ENCODE results near the gene HEBP2. TPM values are rescaled to one million over a fixed set of nuclear protein-coding genes. Genes with fewer than 3 reads are reported as not detected.
"Not testable (repeated sequence)": the region's sequence is repeated elsewhere in the genome, so short reads cannot be mapped to it uniquely, and the experiment has no call there.

Gene HEBP2, protein sequence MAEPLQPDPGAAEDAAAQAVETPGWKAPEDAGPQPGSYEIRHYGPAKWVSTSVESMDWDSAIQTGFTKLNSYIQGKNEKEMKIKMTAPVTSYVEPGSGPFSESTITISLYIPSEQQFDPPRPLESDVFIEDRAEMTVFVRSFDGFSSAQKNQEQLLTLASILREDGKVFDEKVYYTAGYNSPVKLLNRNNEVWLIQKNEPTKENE
- 51.8 and 52.5 TPM in 2 replicates for polyA plus RNA-seq (2014; cell fraction: cytosol; rRNA removed)
- 39.2 and 55.5 TPM in 2 replicates for polyA plus RNA-seq (2014; cell fraction: nucleus; rRNA removed)

DNA sequence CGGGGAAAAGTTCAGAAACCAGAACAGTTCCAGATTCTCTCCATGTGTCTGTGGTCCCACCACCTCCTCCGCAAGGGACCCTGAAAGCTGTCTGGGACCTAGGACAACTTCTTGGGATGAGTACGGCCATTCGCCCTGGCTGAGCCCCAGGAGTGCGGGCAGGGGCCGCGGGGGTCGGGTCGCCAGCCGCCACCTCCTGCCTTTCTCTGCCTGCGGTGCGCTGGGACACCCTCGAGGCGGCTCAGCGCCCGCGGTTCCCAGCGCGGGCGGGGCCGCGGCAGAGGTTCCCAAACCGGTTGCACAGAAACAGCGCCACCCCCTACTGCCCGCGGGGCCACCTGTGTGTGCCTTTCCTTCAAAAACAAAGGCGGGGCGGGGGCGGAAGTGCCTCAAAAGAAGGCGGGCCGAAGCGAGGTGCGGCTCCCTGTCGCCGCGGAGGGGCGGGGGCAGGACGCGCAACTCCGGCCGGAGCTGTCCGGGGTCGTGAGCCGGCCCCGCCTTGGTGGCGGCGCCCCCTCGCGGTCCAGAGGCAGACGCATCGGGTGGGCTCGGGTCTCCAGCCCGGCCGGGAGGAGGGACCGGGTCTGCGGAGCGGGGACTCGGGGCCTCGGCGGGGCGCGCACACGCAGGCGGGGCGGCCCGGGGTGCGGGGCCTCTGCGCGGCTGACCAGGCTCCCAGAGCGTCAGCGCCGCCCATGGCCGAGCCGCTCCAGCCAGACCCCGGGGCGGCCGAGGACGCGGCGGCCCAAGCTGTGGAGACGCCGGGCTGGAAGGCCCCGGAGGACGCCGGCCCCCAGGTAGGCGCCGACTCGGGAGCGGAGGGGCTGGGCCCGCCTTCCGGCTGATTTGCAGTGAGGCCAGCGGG lies at the start of gene HEBP2:
HEBP2 (plus strand) TSS at position 423 of the 865 bp plus-strand sequence; CDS start at position 696, 273 bp downstream.
- peak; percentile 95 for DNase-seq (ENCODE audit: low spot score)

DNA sequence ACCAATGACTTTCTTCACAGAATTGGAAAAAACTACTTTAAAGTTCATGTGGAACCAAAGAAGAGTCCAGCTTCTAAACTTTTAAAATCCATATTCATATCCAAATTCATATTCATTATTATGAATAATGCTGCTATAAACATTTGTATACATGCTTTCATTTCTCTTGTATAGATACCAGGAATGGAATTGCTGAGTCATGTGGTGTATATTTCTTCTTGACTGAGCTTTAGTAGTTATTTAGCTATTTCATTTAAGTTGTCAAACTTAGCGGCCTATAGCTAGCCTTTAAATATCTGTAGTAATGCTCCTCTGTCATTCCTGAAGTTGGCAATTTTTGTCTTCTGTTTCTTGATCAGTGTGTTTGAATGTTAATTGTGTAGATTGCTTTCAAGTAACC lies 46.1 kb upstream of the HEBP2 start:
- DNase-seq (ENCODE audit: low spot score): no peak

DNA sequence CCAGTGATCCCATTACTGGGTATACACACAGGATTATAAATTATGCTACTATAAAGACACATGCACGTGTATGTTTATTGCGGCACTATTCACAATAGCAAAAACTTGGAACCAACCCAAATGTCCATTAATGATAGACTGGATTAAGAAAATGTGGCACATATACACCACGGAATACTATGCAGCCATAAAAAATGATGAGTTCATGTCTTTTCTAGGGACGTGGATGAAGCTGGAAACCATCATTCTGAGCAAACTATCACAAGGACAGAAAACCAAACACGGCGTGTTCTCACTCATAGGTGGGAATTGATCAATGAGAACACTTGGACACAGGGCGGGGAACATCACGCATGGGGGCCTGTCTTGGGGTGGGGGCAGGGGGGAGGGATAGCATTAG lies 35.3 kb upstream of the HEBP2 start:
- not testable (repeated sequence) for DNase-seq (ENCODE audit: low spot score)

DNA sequence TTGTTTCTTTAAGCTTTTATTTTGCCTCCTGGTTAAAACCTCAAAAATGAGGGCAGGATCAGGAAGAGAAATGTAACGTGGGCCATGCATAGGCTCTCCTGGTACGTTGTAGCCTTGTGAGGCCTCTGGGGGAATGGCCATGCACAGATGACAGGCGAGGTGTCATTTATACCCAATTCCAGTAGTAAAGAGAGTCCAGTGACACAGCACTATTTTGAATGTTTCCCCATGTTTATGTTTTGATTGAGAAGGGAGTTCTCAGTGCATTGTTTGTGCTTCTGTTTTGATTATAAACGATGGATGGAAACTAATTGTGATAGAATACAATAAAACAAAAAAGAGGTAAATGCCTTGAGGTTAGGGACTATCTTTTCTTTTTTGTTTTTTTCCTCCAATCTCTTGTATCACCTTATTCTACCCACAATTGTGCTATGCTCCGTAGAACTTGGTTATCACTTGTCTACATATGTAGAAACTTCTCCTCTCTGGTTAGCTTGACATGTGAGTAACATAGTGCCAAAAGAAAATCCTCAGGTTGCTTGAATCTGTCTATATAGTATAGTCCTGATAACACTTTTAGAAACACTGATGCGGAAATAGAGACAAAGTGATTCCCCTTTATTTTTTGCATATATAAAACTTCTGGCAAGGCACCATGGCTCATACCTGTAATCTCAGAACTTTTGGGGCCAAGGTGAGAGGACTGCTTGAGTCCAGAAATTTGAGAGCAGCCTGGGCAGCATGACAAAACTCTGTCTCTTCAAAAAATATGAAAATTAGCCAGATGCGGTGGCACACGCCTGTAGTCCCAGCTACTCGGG lies 33.2 kb upstream of the HEBP2 start:
- peak; percentile 44 for DNase-seq (ENCODE audit: low spot score)

DNA sequence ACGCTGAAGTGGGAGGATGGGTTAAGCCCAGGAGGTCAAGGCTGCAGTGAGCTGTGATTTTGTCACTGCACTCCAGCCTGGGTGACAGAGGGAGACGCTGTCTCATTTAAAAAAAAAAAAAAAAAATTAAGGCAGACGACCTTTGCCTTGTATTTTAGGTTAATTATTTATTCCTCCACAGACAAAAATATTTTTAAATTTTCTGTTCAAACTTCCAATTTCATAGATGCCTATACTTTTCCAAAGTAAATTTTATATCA lies 32.6 kb upstream of the HEBP2 start:
- DNase-seq (ENCODE audit: low spot score): peak; percentile 85

DNA sequence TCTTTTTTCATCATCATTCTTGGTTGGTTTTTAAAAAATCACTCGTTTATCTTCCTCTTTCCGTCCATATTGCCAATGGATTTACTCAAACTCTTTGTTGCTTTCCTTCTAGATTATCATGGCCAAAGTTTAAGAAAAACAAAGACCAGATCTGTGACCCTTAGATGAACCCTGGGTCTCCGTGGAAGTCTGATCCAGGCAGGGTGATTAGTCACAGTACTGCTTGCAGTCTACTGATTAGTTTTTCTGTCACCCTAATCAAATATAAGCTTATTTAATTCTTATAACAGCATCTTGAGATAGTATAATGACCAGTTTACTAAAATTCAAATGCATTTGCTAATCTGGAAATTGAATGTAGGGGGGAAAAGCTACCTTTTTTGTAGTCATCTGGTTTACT lies 32.3 kb upstream of the HEBP2 start:
- peak; percentile 98 for DNase-seq (ENCODE audit: low spot score)

DNA sequence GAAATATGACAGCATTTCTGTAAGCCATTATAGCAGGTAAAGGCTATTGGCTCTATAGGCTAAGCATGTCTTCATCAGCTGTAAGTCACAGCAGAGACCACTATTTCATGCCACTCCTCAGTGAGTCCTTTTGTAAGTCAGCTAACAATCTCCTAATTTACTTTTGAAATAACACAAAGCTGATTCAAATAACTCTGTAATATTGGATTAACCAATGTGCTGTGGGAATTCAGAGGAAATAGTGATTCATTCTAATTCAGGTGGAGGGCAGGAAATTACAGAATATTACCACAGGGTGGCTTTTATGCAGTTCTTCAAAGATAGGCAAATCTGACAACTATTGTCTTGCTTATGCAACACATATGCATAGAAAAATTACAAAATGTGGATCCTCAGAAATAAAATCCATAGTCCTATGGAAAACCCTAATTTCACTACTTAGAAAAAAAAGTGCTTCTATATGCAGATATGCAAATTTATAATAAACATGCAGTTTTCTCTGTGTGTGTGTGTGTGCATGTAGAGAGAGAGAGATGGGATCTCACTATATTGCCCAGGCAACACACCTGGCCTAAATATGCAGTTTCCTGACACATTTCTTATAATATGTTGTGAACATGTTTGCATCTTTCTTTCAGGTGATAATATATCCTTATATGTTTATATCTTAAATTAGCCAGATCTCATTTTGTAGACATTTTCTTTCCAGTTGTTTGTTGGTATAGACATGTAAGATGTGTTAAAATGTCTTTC lies 31.1 kb upstream of the HEBP2 start:
- DNase-seq (ENCODE audit: low spot score): peak; percentile 61

DNA sequence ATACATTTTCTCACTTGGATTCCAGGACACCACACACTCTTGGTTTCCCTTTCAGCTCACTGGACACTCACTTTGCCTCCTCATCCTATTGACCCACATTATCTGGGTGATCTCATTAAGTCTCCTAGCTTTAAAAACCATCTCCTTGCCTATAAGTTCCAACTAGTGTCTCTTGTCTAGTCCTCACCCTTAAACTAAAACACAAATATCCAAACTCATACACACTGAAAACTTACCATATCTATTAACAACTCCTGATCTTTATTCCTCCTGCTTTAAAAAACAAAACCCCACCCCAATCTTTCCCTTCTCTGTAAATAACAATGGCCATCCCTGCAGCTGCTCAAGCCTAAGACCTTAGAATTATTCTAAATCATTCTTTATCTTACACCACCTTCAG lies 29.8 kb upstream of the HEBP2 start:
- no peak for DNase-seq (ENCODE audit: low spot score)

DNA sequence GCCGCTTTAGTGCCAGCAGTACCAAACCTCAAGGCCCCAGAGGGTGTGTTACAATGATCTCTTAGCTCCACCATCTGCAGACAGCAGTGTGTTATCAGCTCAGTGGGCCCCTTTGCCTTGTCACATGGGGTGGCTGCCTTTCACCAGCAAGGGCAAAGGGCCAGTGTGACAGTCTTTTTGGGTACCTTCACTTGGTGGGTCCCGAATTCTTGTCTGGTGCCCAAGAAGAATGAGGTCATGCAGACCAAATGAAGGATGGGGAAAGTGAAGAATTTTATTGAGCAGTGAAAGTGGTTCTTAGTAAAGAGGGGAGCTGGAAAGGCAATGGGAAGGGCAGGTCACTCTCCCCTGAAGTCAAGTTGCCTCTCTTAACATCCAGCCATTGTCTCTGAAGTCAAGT lies 29.2 kb upstream of the HEBP2 start:
- no peak for DNase-seq (ENCODE audit: low spot score)

DNA sequence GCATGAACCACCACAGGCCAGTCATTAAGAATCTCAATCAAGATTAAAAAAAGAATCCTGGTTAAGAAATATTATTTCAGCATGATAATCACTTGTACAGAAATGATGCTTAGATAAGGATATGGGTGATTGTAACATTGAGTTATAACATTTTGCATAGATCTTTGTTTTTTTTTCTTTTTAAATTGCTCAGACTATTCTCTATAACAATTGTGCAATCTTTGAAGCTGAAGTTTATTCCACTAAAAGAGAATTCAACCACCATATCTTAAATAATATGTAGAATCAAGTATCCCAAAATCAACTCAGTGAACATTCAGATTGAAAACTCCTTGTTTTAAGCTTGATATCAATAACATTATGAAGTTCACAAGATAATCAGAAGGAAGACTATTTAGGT lies 27.0 kb upstream of the HEBP2 start:
- DNase-seq (ENCODE audit: low spot score): no peak

DNA sequence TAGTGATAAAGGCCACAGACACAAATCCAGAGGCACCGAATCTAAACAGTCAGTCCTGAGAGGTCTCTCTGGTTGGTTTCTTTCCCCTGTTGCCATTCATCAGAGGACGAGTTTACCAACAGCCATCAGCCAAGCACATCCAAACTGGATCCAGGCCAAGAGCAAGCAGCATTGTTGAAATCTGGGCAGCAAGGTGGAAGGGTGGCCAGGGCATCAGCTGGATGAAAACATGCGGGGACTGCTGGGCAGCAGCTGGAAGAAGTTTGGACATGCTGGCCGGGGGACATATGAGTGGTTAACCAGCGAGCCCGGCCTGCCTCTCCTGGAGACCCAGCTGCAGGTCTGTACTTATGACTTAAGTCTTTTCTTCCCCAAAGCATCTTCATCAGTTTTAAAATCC lies 26.2 kb upstream of the HEBP2 start, which contains the start of gene SMIM28:
SMIM28 (plus strand) TSS at position 62 of the 400 bp plus-strand sequence; CDS start at position 230, 168 bp downstream.
- no peak for DNase-seq (ENCODE audit: low spot score)

DNA sequence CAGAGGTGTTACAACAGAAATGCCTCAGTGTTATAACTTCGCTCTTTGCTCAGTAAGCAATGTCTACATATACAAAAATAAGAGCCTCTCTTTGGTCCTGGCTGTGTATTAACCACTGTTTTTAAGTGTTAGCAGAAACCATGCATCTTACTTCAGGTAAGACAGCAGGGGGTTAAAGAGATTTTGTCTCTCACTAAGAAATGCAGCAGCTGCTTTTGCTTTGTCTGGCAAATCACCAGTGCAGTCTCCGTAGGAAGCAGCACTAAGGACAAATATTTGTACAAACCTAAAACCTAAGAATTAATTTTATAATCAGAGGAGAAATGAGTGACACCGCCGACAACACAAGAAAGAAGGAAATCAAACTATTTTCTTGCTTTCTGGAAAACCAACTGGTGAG lies 25.6 kb upstream of the HEBP2 start:
- no peak for DNase-seq (ENCODE audit: low spot score)

DNA sequence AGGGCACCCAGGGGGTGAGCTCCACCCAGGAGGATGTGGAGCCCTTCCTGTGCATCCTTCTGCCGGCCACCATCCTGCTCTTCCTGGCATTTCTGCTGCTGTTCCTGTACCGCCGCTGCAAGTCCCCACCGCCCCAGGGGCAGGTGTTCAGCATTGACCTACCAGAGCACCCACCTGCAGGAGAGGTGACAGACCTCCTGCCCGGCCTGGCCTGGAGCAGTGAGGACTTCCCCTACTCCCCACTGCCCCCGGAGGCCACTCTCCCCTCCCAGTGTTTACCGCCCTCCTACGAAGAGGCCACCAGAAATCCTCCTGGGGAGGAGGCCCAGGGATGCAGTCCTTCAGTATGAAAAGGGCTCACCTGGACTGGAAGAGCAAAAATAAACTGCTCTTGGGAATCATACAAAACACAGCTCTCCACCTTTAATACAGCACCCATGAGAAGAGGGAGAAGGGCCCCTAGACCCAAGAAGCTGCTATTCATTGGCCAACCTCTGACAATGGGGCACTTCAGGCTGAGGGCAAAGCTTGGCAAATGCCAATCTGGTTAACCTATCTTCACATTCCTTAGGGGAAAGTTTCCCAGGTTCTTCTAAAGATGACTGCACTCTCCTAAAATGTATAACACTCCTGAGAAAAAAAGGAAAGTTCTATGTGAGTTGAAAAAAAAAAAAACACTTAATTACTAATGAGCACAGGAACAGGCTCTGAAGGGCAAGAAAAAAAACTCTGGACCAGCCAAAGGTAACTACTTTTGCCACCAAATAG lies 21.3 kb upstream of the HEBP2 start:
- no peak for DNase-seq (ENCODE audit: low spot score)

DNA sequence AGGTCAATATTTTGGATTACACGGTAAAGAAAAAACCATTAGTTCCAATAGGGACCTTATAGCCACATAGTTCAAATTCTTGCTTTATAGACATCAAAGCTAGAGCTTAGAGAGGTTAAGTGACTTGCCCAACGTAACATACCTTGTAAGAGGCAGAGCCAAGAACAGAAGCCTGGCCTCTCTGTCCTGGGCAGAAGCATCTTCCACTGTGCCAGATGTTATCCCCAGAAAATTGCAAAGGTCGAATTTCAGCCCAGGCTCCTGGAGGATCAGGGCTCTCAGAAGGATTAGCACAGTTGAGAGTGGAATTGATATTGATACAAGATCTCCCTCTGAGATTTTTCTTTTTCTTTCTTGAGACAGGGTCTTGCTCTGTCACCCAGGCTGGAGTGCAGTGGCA lies 20.2 kb upstream of the HEBP2 start:
- DNase-seq (ENCODE audit: low spot score): no peak

DNA sequence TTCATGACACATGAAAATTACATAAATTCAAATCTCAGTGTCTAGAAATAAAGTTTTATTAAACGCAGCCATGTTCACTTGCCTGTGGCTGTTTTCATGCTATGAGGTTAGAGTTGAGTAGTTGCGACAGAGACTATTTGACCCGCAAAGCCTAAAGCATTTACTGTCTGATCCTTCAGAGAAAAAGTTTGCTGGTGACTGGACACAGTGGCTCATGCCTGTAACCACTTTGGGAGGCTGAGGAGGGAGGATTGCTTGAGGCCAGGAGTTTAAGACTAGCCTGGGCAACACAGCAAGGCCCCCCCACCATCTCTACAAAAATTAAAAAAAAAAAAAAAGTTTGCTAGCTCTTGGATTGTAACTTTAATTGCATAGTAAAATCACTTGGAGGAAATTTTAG lies 17.1 kb upstream of the HEBP2 start:
- no peak for DNase-seq (ENCODE audit: low spot score)

DNA sequence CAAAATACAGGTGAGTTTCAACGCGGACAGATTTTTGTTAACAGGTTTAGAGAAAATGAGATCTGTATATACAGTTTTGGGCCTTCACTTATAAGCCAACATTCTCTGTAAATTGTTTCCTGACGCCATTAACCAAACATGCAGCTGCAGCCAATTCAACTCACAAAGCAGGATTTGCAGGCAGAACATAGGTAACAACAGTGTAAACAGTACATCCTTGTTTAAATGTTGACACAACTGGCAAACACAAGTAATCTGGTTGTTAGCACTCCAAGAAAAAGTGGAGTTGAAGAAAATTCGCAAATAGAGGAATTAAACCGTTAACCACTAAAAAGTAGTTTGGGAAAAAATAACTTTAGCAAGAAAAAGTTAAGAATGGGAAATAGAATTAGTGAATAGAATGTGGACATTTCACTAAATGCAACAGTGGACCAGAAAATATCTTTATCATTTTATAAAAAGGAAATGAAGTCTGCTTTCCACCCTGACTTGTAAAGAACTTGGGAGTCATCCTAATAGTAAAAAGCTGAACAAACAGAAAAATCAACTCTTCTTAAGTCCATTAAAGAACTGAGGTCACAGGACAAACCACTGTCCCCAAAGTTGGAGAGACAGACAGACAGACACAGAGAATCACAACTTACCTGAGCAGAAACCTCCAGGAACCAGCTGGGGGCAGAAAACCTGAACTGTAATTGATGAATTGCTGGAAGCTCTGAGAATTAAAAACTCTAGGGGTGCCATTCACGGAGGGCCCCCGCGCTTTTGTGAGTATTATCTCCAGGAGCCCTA lies 16.2 kb upstream of the HEBP2 start:
- no peak for DNase-seq (ENCODE audit: low spot score)

DNA sequence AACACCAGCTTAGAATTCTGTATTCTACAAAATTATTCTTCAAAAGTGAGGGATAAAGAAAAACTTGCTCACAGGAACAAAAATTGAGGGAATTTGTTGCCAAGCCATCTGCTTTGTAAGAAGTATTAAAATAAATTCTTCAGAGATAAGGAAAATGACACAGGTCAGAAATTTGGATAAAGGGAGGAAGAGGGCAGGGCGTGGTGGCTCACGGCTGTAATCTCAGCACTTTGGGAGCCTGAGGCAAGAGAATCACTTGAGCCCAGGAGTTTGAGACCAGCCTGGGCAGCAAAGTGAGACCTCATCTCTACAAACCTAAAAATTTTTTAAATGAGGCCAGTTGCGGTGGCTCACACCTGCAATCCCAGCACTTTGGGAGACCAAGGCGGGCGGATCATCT lies 14.5 kb upstream of the HEBP2 start:
- DNase-seq (ENCODE audit: low spot score): no peak

DNA sequence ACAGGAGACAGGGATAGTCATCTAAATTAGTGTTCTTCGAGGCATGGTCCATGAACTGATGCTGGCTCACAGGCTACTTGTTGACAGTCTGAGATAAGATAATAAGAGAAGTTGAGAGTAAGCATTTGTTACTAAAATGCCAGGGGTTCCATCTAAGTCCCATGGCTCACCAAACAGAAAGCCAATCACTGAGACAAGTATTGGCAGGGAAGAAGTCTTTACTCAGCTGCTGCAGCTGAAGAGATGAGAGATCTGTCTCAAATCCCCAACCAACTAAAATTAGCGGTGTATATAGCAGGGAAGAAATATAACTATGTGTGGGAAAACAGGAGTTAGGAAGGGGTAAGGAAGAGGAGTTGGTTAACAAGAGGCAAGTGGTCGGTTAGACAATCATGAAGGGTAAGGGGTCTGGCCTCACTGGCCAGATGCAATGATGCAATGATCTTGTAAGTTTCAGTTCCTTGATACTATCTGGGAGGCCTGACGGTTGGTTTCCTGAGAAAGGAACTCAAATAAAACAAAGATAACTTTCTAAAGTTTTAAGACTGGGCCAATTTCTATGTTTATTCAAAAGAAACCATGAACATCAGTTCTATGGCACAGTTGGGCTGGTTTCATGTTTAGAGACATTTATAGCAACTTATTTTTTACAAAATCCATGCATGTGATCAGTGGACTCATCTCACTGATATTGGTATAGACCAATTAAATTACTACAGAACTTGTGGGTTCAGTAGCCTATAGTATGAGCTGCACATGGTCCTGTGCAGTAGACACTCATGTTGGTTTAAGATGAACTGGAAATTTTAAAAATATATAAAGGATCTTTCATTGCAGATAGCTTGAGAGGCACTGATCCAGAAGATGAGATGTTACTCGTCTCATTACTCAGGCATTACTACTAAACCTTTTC lies 9.9 kb upstream of the HEBP2 start:
- peak; percentile 86 for DNase-seq (ENCODE audit: low spot score)

DNA sequence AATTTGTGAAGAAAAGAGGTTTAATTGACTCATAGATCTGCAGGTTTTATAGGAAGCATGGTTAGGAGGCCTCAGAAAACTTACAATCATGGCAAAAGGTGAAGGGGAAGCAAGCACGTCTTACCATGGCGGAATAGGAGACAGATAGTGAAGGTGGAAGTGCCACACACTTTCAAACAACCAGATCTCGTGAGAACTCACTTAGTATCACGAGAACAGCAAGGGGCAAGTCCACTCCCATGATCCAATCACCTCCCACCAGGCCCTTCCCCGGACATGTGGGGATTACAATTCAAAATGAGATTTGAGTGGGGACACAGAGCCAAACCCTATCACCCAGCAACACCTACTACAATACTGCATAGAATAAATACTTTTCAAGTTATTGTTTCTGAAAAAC lies 7.3 kb upstream of the HEBP2 start:
- no peak for DNase-seq (ENCODE audit: low spot score)
